Measurements from ENCODE around the gene C2orf68. TPM values are rescaled to one million over a fixed set of nuclear protein-coding genes. Genes with fewer than 3 reads are reported as not detected.

Gene C2orf68
- total RNA-seq, 1 experiment from 2014 or later = 69.6 TPM

DNA sequence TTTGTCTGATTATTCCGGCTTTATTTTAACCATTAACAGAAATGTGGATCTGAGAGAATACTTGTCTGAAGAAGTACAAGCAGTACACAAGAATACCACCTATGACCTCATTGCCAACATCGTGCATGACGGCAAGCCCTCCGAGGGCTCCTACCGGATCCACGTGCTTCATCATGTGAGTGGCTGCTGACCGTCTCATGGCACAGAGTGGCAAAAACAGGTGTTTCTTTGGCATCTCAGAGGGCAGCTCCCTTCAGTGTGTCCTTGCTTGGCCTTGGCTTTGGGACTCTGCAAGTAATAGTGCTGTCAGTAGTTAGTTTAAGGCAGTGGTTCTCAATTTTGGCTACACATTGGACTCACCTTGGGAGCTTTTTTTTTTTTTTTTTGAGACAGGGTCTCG, 33.0 kb upstream of the C2orf68 start (continued):
- TF ChIP-seq, protein P1, sequence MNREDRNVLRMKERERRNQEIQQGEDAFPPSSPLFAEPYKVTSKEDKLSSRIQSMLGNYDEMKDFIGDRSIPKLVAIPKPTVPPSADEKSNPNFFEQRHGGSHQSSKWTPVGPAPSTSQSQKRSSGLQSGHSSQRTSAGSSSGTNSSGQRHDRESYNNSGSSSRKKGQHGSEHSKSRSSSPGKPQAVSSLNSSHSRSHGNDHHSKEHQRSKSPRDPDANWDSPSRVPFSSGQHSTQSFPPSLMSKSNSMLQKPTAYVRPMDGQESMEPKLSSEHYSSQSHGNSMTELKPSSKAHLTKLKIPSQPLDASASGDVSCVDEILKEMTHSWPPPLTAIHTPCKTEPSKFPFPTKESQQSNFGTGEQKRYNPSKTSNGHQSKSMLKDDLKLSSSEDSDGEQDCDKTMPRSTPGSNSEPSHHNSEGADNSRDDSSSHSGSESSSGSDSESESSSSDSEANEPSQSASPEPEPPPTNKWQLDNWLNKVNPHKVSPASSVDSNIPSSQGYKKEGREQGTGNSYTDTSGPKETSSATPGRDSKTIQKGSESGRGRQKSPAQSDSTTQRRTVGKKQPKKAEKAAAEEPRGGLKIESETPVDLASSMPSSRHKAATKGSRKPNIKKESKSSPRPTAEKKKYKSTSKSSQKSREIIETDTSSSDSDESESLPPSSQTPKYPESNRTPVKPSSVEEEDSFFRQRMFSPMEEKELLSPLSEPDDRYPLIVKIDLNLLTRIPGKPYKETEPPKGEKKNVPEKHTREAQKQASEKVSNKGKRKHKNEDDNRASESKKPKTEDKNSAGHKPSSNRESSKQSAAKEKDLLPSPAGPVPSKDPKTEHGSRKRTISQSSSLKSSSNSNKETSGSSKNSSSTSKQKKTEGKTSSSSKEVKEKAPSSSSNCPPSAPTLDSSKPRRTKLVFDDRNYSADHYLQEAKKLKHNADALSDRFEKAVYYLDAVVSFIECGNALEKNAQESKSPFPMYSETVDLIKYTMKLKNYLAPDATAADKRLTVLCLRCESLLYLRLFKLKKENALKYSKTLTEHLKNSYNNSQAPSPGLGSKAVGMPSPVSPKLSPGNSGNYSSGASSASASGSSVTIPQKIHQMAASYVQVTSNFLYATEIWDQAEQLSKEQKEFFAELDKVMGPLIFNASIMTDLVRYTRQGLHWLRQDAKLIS (CRISPR knock-in tag; IDR thresholded peaks at IDR 0.05; ENCODE audit: borderline replicate concordance) = no peak
- TF ChIP-seq, protein P2, sequence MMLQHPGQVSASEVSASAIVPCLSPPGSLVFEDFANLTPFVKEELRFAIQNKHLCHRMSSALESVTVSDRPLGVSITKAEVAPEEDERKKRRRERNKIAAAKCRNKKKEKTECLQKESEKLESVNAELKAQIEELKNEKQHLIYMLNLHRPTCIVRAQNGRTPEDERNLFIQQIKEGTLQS (CRISPR knock-in tag; conservative IDR thresholded peaks at IDR 0.05) = no peak
- TF ChIP-seq, protein P3, sequence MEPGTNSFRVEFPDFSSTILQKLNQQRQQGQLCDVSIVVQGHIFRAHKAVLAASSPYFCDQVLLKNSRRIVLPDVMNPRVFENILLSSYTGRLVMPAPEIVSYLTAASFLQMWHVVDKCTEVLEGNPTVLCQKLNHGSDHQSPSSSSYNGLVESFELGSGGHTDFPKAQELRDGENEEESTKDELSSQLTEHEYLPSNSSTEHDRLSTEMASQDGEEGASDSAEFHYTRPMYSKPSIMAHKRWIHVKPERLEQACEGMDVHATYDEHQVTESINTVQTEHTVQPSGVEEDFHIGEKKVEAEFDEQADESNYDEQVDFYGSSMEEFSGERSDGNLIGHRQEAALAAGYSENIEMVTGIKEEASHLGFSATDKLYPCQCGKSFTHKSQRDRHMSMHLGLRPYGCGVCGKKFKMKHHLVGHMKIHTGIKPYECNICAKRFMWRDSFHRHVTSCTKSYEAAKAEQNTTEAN (CRISPR knock-in tag; IDR thresholded peaks at IDR 0.05) = no peak
- no peak for TF ChIP-seq FOXK1 (CRISPR knock-in tag; IDR thresholded peaks at IDR 0.05)

DNA sequence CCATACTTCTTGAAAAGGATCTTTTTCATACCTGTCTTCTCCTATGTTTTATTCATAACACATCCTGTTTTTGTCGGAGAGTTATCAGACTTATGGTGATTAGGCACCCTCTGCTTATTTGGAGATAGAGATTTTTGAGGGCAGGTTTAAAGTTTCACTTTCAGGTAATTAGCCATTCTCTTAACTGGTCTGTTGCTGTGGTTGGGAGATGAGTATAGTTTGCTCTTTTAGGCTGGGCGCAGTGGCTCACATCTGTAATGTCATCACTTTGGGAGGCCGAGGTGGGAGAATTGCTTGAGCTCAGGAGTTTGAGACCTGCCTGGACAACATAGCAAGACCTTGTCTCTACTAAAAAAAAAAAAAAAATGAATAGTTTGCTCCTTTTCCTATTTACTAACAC, 30.9 kb upstream of the C2orf68 start:
- CTCF ChIA-PET = no interaction called here
- no peak overlapping the region for H3K4me3 Mint-ChIP-seq

DNA sequence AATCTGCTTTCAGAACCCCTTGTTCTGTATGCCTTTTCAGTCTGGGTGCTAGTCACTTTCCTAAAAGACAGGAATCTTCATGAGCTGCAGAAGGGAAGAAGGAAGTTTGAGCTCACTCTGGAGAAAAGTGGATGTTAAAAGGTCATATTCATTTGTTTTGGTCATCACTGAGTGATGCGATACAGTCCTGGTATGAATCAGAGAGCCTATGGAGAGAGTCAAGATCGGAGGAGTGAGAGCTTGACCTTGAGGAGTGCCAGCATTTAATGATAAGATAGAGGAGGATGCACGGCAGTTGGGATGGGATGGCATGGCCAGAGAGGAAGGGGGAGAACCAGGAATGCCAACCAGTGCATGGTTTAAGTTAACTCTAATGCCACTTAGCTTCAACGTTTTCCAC, 23.8 kb upstream of the C2orf68 start:
- H3K27ac Mint-ChIP-seq = no peak overlapping the region
- DNase-seq (ENCODE audit: low spot score) = no peak
- H3K4me3 Mint-ChIP-seq = no peak overlapping the region
- no peak for ATAC-seq
- H3K27me3 Mint-ChIP-seq (ENCODE audit: low read depth) = no peaks in the 10 kb centered on the region
- ChIA-PET POLR2A (interaction anchor here (0.7 kb wide), 1 partner anchor 155 kb away, joined by 3 read pairs; no protein-coding TSS in a partner anchor), CTCF (interaction anchor here (1.3 to 3.3 kb wide), 4 partner anchors 17 to 192 kb away, joined by 4 to 19 read pairs (median 16); no protein-coding TSS in a partner anchor)
- H3K36me3 Mint-ChIP-seq = peaks cover 68% of the 10 kb centered on the region
- H3K9me3 Mint-ChIP-seq = no peaks in the 10 kb centered on the region
- no peaks in the 10 kb centered on the region for H3K4me1 Mint-ChIP-seq
- TF ChIP-seq, protein P4, sequence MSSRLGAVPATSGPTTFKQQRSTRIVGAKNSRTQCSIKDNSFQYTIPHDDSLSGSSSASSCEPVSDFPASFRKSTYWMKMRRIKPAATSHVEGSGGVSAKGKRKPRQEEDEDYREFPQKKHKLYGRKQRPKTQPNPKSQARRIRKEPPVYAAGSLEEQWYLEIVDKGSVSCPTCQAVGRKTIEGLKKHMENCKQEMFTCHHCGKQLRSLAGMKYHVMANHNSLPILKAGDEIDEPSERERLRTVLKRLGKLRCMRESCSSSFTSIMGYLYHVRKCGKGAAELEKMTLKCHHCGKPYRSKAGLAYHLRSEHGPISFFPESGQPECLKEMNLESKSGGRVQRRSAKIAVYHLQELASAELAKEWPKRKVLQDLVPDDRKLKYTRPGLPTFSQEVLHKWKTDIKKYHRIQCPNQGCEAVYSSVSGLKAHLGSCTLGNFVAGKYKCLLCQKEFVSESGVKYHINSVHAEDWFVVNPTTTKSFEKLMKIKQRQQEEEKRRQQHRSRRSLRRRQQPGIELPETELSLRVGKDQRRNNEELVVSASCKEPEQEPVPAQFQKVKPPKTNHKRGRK (CRISPR knock-in tag; IDR thresholded peaks at IDR 0.05; ENCODE audit: borderline replicate concordance) = no peak
- TF ChIP-seq, protein P5, sequence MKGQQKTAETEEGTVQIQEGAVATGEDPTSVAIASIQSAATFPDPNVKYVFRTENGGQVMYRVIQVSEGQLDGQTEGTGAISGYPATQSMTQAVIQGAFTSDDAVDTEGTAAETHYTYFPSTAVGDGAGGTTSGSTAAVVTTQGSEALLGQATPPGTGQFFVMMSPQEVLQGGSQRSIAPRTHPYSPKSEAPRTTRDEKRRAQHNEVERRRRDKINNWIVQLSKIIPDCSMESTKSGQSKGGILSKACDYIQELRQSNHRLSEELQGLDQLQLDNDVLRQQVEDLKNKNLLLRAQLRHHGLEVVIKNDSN (CRISPR knock-in tag; IDR thresholded peaks at IDR 0.05) = no peak
- TF ChIP-seq, protein P6, sequence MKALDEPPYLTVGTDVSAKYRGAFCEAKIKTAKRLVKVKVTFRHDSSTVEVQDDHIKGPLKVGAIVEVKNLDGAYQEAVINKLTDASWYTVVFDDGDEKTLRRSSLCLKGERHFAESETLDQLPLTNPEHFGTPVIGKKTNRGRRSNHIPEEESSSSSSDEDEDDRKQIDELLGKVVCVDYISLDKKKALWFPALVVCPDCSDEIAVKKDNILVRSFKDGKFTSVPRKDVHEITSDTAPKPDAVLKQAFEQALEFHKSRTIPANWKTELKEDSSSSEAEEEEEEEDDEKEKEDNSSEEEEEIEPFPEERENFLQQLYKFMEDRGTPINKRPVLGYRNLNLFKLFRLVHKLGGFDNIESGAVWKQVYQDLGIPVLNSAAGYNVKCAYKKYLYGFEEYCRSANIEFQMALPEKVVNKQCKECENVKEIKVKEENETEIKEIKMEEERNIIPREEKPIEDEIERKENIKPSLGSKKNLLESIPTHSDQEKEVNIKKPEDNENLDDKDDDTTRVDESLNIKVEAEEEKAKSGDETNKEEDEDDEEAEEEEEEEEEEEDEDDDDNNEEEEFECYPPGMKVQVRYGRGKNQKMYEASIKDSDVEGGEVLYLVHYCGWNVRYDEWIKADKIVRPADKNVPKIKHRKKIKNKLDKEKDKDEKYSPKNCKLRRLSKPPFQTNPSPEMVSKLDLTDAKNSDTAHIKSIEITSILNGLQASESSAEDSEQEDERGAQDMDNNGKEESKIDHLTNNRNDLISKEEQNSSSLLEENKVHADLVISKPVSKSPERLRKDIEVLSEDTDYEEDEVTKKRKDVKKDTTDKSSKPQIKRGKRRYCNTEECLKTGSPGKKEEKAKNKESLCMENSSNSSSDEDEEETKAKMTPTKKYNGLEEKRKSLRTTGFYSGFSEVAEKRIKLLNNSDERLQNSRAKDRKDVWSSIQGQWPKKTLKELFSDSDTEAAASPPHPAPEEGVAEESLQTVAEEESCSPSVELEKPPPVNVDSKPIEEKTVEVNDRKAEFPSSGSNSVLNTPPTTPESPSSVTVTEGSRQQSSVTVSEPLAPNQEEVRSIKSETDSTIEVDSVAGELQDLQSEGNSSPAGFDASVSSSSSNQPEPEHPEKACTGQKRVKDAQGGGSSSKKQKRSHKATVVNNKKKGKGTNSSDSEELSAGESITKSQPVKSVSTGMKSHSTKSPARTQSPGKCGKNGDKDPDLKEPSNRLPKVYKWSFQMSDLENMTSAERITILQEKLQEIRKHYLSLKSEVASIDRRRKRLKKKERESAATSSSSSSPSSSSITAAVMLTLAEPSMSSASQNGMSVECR (CRISPR knock-in tag; IDR thresholded peaks at IDR 0.05; ENCODE audit: borderline replicate concordance) = no peak
- TF ChIP-seq FOXK1 (CRISPR knock-in tag; IDR thresholded peaks at IDR 0.05) (no peak), HMGA2 (CRISPR knock-in tag; IDR thresholded peaks at IDR 0.05) (no peak), ZNF219 (CRISPR knock-in tag; IDR thresholded peaks at IDR 0.05; ENCODE audit: borderline replicate concordance) (no peak)

More for the DNA sequence above, 30.9 kb upstream of the C2orf68 start:
- POLR2A ChIA-PET = no interaction called here
- no peak for ATAC-seq
- Mint-ChIP-seq H3K27ac (no peak overlapping the region), H3K36me3 (peaks cover 81% of the 10 kb centered on the region), H3K4me1 (no peaks in the 10 kb centered on the region), H3K27me3 (ENCODE audit: low read depth) (no peaks in the 10 kb centered on the region; the same call in 1 of the 2 replicates), H3K9me3 (no peaks in the 10 kb centered on the region)
- TF ChIP-seq NR1H2 (CRISPR knock-in tag; IDR thresholded peaks at IDR 0.05) (no peak), PRRX2 (CRISPR knock-in tag; IDR thresholded peaks at IDR 0.05) (no peak), CBFB (CRISPR knock-in tag; IDR thresholded peaks at IDR 0.05; ENCODE audit: low read depth) (no peak), MXD4 (CRISPR knock-in tag; IDR thresholded peaks at IDR 0.05; ENCODE audit: borderline replicate concordance) (no peak), OVOL2 (CRISPR knock-in tag; IDR thresholded peaks at IDR 0.05; ENCODE audit: borderline replicate concordance) (no peak), EMX1 (CRISPR knock-in tag; IDR thresholded peaks at IDR 0.05) (no peak), SMAD4 (CRISPR knock-in tag; IDR thresholded peaks at IDR 0.05) (no peak), TCF7 (CRISPR knock-in tag; IDR thresholded peaks at IDR 0.05; ENCODE audit: low read depth) (no peak), ZBTB21 (CRISPR knock-in tag; IDR thresholded peaks at IDR 0.05; ENCODE audit: borderline replicate concordance) (no peak), ZNF121 (CRISPR knock-in tag; IDR thresholded peaks at IDR 0.05) (no peak), ESRRA (CRISPR knock-in tag; IDR thresholded peaks at IDR 0.05; ENCODE audit: borderline replicate concordance) (no peak), CREB1 (CRISPR knock-in tag; IDR thresholded peaks at IDR 0.05) (no peak), SMAD3 (CRISPR knock-in tag; IDR thresholded peaks at IDR 0.05; ENCODE audit: borderline replicate concordance) (no peak)
- TF ChIP-seq, protein P7, sequence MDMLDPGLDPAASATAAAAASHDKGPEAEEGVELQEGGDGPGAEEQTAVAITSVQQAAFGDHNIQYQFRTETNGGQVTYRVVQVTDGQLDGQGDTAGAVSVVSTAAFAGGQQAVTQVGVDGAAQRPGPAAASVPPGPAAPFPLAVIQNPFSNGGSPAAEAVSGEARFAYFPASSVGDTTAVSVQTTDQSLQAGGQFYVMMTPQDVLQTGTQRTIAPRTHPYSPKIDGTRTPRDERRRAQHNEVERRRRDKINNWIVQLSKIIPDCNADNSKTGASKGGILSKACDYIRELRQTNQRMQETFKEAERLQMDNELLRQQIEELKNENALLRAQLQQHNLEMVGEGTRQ (CRISPR knock-in tag; IDR thresholded peaks at IDR 0.05) = no peak
- TF ChIP-seq, protein P8, sequence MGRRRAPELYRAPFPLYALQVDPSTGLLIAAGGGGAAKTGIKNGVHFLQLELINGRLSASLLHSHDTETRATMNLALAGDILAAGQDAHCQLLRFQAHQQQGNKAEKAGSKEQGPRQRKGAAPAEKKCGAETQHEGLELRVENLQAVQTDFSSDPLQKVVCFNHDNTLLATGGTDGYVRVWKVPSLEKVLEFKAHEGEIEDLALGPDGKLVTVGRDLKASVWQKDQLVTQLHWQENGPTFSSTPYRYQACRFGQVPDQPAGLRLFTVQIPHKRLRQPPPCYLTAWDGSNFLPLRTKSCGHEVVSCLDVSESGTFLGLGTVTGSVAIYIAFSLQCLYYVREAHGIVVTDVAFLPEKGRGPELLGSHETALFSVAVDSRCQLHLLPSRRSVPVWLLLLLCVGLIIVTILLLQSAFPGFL (CRISPR knock-in tag; IDR thresholded peaks at IDR 0.05; ENCODE audit: borderline replicate concordance) = no peak
- TF ChIP-seq, protein P9, sequence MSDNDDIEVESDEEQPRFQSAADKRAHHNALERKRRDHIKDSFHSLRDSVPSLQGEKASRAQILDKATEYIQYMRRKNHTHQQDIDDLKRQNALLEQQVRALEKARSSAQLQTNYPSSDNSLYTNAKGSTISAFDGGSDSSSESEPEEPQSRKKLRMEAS (CRISPR knock-in tag; IDR thresholded peaks at IDR 0.05) = no peak
- DNase-seq (ENCODE audit: low spot score) = no peak

Data from WTC11 (cell line).